C1 segment of cervical spinal cord (tissue), 14 donors: Measurements from ENCODE around the gene KLK8.
"Not testable (repeated sequence)": the region's sequence is repeated elsewhere in the genome, so short reads cannot be mapped to it uniquely, and the experiment has no call there.

ENCODE experiments used
- DNase-seq, 14 donors: peaks; one replicate each; lab custom pipeline; 2025; lab: John Stamatoyannopoulos, UW

The KLK8 gene

GRCh38 chr19:50983625-50984292 is 17.6 kb downstream of the KLK8 start, which contains the start of gene KLK7:
KLK7 (minus strand) TSS chr19:50983917; CDS start chr19:50982399, 1,518 bp downstream.
- no peak for DNase-seq

- no peak for DNase-seq
Observed at GRCh38 chr19:50982186-50982585, 19.2 kb downstream of the KLK8 start.

DNA sequence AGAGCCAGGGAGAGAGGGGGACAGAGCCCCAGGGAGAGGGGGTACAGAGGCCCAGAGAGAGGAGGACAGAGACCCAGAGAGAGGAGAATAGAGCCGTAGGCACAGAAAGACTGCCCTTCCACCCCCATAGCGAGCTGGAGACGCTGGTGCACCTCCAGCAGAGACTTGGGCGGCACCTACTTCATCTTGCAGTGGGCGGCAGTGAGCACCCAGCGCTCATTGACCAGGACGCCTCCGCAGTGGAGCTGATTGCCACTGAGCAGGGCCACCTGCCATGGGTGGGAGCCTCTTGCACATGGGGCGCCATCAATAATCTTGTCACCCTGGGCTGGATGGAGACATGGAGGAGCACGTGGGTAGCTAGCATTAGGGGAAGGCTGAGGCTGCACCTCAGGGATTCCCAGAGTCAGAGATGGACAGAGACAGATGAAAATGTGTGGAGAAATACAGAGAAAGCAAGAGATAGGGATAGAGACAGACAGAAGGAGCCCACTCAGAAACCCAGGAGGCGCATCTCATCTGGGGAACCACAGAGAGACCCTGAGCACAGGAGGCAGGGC is 19.7 kb downstream of the KLK8 start:
- no peak for DNase-seq

DNA sequence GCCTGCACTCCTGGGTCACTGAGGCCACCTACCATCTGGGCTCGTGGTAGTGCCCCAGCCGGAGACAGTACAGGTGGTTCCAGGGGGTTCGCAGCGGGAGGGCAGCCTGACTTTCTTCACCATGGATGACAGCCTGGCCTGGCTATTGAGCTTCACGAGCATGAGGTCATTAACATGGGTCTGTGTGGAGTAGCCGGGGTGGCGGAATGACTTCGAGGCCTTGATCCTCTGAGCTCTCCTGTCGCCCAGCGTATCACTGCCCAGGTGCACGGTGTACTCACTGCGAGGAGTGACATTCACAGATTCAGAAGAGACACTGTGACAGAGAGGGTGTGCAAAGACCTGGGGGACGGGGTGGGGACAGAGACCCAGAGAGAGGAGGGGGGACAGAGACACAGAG is 21.2 kb downstream of the KLK8 start:
- no peak for DNase-seq

DNA sequence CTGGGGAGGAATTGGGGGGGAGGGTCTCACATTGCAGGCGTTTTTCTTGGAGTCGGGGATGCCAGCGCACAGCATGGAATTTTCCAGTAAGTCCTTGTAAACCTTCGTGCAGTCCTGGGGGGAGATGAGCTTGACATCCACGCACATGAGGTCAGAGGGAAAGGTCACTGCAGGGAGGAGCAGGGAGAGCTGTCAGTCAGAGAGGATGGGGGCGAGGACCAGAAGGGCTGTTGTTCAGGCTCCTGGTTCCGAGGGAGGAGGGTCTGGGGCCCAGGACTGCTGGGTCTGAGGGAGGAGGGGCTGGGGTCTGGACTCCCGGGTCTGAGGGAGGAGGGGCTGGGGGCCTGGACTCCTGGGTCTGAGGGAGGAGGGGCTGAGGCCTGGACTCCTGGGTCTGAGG is 21.6 kb downstream of the KLK8 start:
- DNase-seq = no peak

DNA sequence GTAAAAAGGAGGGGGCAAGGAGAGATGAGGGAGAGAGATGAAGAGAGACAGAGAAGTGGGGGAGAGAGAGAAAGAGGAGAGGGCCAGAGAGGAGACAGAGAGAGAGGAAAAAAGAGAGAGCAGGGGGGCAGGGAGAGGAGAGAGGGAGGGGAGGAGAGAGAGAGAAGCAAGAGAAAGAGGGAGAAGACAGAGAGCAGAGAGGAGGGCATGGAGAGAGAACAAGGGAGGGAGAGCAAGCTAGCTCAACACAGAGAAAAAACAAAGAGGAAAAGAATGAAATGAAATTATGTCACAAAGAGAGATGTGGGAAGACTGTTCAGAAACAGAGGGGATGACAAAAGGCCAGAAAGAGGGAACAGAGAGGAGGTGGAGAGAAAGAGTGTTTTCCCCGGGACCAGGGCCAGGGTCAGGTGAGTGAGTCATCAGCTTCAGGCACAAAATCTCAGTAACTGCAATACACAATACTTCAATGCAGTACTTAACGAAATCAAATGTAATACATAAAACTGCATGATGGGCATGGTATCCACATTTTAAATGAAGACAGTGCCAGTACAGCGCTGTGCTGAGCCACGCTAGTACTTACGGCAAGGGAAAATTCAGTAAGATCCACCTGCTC is 22.5 kb downstream of the KLK8 start:
- no peak for DNase-seq

DNA sequence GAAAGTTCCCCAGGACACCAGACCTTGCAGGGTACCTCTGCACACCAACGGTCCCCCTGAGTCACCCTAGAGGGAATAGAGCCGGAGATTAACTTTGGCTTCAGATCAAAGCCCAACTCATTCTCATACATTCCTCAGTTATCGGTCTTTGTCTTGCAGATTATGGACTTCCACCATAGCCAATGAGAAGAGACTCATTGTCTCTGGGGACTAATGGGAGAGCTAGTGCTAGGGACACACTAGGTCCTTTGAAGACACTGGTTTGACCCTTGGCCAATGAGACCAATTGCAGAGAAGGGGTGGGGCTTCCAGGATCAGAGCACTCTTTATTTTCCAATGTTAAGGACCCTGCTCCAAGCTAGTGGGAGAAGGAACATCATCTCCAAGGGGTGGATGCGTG is 23.8 kb downstream of the KLK8 start:
- no peak for DNase-seq

DNA sequence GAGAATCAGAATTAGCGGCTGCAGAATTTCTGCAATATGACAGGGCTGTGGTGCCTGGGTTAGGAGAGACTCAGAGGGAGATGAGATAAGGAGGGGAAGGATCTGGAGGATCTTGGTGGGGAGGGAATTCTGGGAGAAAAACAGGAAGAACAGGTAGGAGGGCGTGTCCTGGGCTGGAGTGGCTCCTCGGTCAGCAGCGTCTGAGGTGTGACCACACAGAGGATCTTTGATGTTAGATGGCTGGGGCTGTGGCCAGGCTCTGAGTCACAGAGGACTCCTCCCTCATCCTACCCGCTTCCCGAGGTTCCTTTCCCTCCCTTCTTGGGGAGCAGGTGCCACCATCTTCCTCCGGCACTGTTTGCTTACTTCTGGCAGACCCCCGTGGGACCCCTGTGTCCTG is 25.6 kb downstream of the KLK8 start:
- DNase-seq = no peak

DNA sequence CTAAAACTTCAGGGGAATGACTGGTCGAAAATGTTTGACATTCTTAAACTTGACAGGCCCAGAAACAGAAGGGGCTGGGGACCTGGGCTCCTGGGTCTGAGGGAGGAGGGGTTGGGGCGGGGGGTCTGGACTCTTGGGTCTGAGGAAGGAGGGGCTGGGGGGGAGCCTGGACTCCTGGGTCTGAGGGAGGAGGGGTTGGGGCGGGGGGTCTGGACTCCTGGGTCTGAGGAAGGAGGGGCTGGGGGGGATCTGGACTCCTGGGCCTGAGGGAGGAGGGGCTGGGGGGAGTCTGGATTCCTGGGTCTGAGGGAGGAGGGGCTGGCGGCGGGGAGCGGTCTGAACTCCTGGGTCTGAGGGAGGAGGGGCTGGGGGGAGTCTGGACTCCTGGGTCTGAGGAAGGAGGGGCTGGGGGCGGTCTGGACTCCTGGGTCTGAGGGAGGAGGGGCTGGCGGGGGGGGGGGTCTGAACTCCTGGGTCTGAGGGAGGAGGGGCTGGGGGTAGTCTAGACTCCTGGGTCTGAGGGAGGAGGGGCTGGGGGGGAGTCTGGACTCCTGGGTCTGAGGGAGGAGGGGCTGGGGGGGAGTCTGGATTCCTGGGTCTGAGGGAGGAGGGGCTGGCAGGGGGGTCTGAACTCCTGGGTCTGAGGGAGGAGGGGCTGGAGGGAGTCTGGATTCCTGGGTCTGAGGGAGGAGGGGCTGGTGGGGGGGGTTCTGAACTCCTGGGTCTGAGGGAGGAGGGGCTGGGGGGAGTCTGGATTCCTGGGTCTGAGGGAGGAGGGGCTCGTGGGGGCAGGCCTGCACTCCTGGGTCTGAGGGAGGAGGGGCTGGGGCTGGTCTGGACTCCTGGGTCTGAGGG is 26.5 kb downstream of the KLK8 start:
- DNase-seq = no peak

GRCh38 chr19:50972795-50973376 is 28.5 kb downstream of the KLK8 start:
- no peak for DNase-seq

DNA sequence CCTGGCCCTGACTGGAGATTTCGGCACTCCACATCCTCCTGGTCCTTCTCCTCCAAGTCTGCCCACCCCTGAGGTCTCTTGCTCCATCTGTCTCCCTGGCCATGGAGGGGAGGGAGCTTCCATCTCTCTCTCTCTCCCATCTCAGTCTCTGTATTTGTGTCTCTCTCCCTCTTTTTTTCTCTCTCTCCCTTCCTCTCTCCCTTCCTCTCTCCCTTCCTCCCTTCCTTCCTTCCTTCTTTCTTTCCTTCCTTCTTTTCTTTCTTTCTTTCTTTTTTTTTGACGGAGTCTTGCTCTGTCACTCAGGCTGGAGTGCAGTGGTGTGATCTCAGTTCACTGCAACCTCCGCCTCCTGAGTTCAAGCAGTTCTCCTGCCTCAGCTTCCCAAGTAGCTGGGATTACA is 31.6 kb downstream of the KLK8 start:
- not testable (repeated sequence) for DNase-seq

GRCh38 chr19:50969413-50969760 is 32.0 kb downstream of the KLK8 start, which contains the start of gene KLK6:
KLK6 (minus strand) TSS chr19:50969591; CDS start chr19:50968104, 1,487 bp downstream.
- DNase-seq = peak in 13 of 14 donors; percentile 9 to 90 (median 73)

DNA sequence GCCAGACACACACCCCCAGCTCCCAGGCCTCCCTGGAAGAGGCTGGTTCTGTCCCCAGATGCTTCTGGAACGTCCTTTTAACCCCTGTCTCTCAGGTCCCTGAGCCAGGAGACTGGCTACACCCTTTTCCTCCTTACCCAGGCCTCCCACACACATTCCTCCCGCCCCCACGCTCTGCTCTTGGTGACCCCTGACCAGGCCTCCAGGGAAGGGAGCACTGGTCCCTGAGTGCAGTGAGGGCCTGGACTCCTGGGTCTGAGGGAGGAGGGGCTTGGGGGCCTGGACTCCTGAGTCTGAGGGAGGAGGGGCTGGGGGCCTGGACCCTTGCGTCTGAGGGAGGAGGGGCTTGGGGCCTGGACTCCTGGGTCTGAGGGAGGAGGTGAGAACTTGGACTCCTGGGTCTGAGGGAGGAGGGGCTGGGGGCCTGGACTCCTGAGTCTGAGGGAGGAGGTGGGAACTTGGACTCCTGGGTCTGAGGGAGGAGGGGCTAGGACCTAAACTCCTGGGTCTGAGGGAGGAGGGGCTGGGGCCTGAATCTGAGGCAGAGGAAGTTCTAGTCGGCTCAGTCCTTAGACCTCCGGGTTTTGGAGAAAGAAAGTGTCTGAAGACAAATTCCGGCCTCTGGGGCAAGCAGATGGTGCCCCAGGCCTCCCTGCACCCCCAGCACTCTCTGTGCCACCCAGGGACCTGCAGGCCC is 32.5 kb downstream of the KLK8 start:
- DNase-seq = peak in 4 of 14 donors; percentile 7 to 50 (median 22)

GRCh38 chr19:50967929-50968715 is 33.3 kb downstream of the KLK8 start:
- peak in 4 of 14 donors; percentile 30 to 50 (median 30) for DNase-seq

DNA sequence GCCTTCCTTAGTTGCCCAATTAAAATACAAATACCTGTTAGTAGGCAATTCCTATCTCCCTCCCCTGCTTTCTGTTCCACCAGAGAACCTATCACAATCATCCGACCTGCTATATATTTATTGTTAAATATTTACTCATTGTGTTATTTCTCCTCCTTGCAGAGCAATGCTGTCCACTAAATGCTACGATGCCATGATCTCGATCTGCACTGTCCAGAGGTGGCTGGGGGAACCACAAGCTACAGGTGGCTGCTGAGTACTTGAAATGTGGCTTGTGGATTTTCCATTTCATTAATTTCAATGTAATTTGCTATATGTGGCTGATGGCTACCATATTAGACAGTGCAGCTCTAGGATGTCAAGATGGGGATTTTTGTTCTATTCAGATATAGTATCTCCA is 37.1 kb downstream of the KLK8 start:
- DNase-seq = no peak

GRCh38 chr19:50963381-50963780 is 38.0 kb downstream of the KLK8 start:
- DNase-seq = no peak

GRCh38 chr19:50962245-50962644 is 39.2 kb downstream of the KLK8 start:
- no peak for DNase-seq

- DNase-seq = no peak
Observed at GRCh38 chr19:50959731-50960500, 41.5 kb downstream of the KLK8 start.

- DNase-seq = no peak
Observed at GRCh38 chr19:50957587-50957986, 43.8 kb downstream of the KLK8 start.

- no peak for DNase-seq
Observed at GRCh38 chr19:50952910-50953309, 48.5 kb downstream of the KLK8 start, which contains the start of gene KLK5. KLK5 (minus strand) TSS chr19:50953038; CDS start chr19:50952657, 381 bp downstream.
